CD4-positive, alpha-beta T cell treated with Interleukin-15 for 1 hour (primary cell): Measurements from ENCODE around the gene CR1.
"Not testable (repeated sequence)": the region's sequence is repeated elsewhere in the genome, so short reads cannot be mapped to it uniquely, and the experiment has no call there.

Experiments
- DNase-seq: peaks from one replicate; pipeline ENCODE4 v3.0.0-alpha.2; 2020

Gene CR1

GRCh38 chr1:207646944-207647579 lies 151.1 kb downstream of the CR1 start:
- no peak for DNase-seq

GRCh38 chr1:207647671-207648333 lies 151.8 kb downstream of the CR1 start:
- DNase-seq, result no peak

GRCh38 chr1:207648334-207649209 lies 152.6 kb downstream of the CR1 start:
- no peak for DNase-seq

GRCh38 chr1:207649210-207649753 lies 153.3 kb downstream of the CR1 start:
- DNase-seq, result no peak

GRCh38 chr1:207649865-207650580 lies 154.1 kb downstream of the CR1 start:
- no peak for DNase-seq

- no peak for DNase-seq
These were observed 155.6 kb downstream of the CR1 start for GRCh38 chr1:207651583-207651982.

- DNase-seq, result no peak
These were observed 158.4 kb downstream of the CR1 start for GRCh38 chr1:207654320-207654719.

- DNase-seq, result no peak
These were observed 162.5 kb downstream of the CR1 start for GRCh38 chr1:207658408-207658807.

GRCh38 chr1:207658904-207659485 lies 163.0 kb downstream of the CR1 start:
- no peak for DNase-seq

- DNase-seq, result no peak
These were observed 163.7 kb downstream of the CR1 start for GRCh38 chr1:207659545-207660153.

- not testable (repeated sequence) for DNase-seq
These were observed 165.5 kb downstream of the CR1 start for GRCh38 chr1:207661420-207661819.

GRCh38 chr1:207666342-207666741 lies 170.4 kb downstream of the CR1 start:
- no peak for DNase-seq

GRCh38 chr1:207669528-207670009 lies 173.6 kb downstream of the CR1 start:
- no peak for DNase-seq

GRCh38 chr1:207670192-207670591 lies 174.2 kb downstream of the CR1 start:
- DNase-seq, result no peak

GRCh38 chr1:207670997-207671396 lies 175.0 kb downstream of the CR1 start:
- DNase-seq, result no peak

- DNase-seq, result no peak
These were observed 176.7 kb downstream of the CR1 start for GRCh38 chr1:207672522-207673130.

- DNase-seq, result no peak
These were observed 177.4 kb downstream of the CR1 start for GRCh38 chr1:207673399-207673798.

- no peak for DNase-seq
These were observed 180.2 kb downstream of the CR1 start for GRCh38 chr1:207676153-207676552.

GRCh38 chr1:207680590-207681388 lies 184.8 kb downstream of the CR1 start:
- not testable (repeated sequence) for DNase-seq

- not testable (repeated sequence) for DNase-seq
These were observed 187.0 kb downstream of the CR1 start for GRCh38 chr1:207682872-207683434.
